Loucy (cell line): ENCODE data around the gene IL1R2.

Experiments
- H2AFZ ChIP-seq: fragments of 200-600 bp; sonication (generic); 2 replicates; pipeline ENCODE4 v1.6.0; 2016; ENCODE audit warnings: antibody characterized with exemption, mild to moderate bottlenecking, low read length, moderate library complexity
- H3F3A ChIP-seq: fragments of 200-600 bp; 2 replicates; pipeline ENCODE4 v1.6.0; 2016; ENCODE audit warnings: antibody characterized with exemption, low read depth, mild to moderate bottlenecking
- H3K27me3 ChIP-seq: fragments of 200-600 bp; sonication (generic); 2 replicates; pipeline ENCODE4 v1.6.1; 2014; ENCODE audit warnings: low read length, mild to moderate bottlenecking; ENCODE audit not compliant: insufficient read depth, poor library complexity, severe bottlenecking
- H3K36me3 ChIP-seq: fragments of 200-600 bp; sonication (generic); 2 replicates; pipeline ENCODE4 v1.6.1; 2016; ENCODE audit warnings: low read length; ENCODE audit not compliant: insufficient read depth
- H3K4me1 ChIP-seq: fragments of 200-600 bp; sonication (generic); 2 replicates; pipeline ENCODE4 v1.5.1; 2014; ENCODE audit warnings: low read length, mild to moderate bottlenecking; ENCODE audit not compliant: insufficient read depth, poor library complexity, severe bottlenecking
- H3K4me2 ChIP-seq: fragments of 200-600 bp; sonication (generic); 2 replicates; pipeline ENCODE4 v1.6.0; 2014; ENCODE audit warnings: antibody characterized with exemption, low read length, low read depth, mild to moderate bottlenecking; ENCODE audit not compliant: poor library complexity, severe bottlenecking
- H3K4me3 ChIP-seq: fragments of 200-600 bp; sonication (generic); 2 replicates; pipeline ENCODE4 v1.5.1; 2014; ENCODE audit warnings: low read length, mild to moderate bottlenecking, mixed read lengths; ENCODE audit not compliant: poor library complexity, severe bottlenecking
- H3K79me2 ChIP-seq: fragments of 200-600 bp; sonication (generic); 2 replicates; pipeline ENCODE4 v1.6.1; 2014; ENCODE audit warnings: low read length; ENCODE audit not compliant: insufficient read depth
- H3K9ac ChIP-seq: fragments of 200-600 bp; sonication (generic); 2 replicates; pipeline ENCODE4 v1.6.0; 2014; ENCODE audit warnings: mild to moderate bottlenecking, low read depth, low read length, moderate library complexity; ENCODE audit not compliant: poor library complexity, severe bottlenecking
- H3K9me2 ChIP-seq: fragments of 200-600 bp; sonication (generic); replicated peaks from 2 replicates; pipeline ENCODE4 v1.6.1; 2016; ENCODE audit warnings: low read depth, low read length, mixed read lengths
- H3K9me3 ChIP-seq: fragments of 200-600 bp; sonication (generic); 2 replicates; pipeline ENCODE4 v1.6.1; 2014; ENCODE audit warnings: mild to moderate bottlenecking, antibody characterized with exemption, low read length, low read depth; ENCODE audit not compliant: insufficient read depth
- H4K20me1 ChIP-seq: fragments of 200-600 bp; sonication (generic); 2 replicates; pipeline ENCODE4 v1.6.0; 2014; ENCODE audit warnings: antibody characterized with exemption, low read length, mild to moderate bottlenecking; ENCODE audit not compliant: insufficient read depth, poor library complexity, severe bottlenecking
- EZH2phosphoT487 ChIP-seq: fragments of 200-600 bp; IDR thresholded peaks from 2 replicates; pipeline ENCODE4 v1.6.1; 2018; ENCODE audit warnings: antibody characterized with exemption, mild to moderate bottlenecking, moderate library complexity, borderline replicate concordance
- TF ChIP-seq, protein P1 (sequence below): fragments of 200-600 bp; sonication (generic); conservative IDR thresholded peaks from 2 replicates; pipeline ENCODE4 v1.5.1; 2014; ENCODE audit warnings: mild to moderate bottlenecking, antibody characterized with exemption, low read length

IL1R2 gene

DNA sequence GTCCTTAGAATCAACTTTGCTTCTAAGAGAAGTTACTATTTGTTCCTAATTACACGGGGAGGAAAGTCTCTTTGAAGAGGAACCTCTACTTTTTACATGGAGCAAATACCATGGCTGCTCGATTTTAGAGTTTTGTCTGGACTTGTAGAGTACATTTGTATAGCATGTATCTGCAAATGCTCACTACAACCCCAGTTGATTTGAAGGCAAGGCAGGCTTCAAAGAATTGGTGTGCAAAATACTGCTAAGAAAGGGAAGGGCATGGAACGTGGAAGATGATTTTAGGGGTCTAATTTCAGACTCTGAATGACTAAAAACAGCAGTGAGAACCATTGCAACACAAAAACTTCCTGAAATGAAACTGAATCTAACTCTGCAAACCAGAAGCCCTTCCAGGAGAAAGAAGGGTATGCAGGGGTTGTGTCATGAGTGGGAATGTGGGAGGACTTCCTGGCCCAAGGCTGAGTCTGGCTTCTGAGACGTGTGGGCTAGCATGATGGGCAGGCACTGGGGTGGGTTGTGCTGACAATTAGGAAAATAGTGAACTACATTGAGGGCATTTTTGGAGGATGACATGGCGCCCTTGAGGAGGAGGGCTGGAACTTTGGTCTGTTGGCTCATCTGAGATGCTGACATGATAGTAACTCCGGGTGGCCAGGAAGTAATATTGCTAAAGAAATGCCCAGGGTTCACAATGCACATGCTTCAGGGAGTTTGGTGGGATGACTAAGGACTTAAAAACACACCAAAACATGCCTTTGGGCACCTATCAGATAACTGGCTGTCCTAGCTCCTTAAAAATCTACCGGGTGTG is 18.9 kb upstream of the IL1R2 start:
- H3K4me3 ChIP-seq = no peak overlapping the region
- H3K4me2 ChIP-seq = no peak overlapping the region
- TF ChIP-seq EZH2phosphoT487 = no peak
- TF ChIP-seq, protein P1, sequence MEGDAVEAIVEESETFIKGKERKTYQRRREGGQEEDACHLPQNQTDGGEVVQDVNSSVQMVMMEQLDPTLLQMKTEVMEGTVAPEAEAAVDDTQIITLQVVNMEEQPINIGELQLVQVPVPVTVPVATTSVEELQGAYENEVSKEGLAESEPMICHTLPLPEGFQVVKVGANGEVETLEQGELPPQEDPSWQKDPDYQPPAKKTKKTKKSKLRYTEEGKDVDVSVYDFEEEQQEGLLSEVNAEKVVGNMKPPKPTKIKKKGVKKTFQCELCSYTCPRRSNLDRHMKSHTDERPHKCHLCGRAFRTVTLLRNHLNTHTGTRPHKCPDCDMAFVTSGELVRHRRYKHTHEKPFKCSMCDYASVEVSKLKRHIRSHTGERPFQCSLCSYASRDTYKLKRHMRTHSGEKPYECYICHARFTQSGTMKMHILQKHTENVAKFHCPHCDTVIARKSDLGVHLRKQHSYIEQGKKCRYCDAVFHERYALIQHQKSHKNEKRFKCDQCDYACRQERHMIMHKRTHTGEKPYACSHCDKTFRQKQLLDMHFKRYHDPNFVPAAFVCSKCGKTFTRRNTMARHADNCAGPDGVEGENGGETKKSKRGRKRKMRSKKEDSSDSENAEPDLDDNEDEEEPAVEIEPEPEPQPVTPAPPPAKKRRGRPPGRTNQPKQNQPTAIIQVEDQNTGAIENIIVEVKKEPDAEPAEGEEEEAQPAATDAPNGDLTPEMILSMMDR = no peak

GRCh38 chr2:101974663-101975062 is 17.1 kb upstream of the IL1R2 start:
- H3K9me3 ChIP-seq = 0 out of 2 replicates have a peak, but pooled peaks cover 3% of the 10 kb centered on the region
- H3K79me2 ChIP-seq = no peaks in the 10 kb centered on the region
- no peaks in the 10 kb centered on the region for H3K4me1 ChIP-seq
- no peak overlapping the region for H3K4me3 ChIP-seq
- no peaks in the 10 kb centered on the region for H3K36me3 ChIP-seq
- H4K20me1 ChIP-seq = no peaks in the 10 kb centered on the region
- TF ChIP-seq EZH2phosphoT487 = no peak
- TF ChIP-seq, protein P1 = no peak
- no peak overlapping the region for H2AFZ ChIP-seq
- no peak overlapping the region for H3K4me2 ChIP-seq
- no peak overlapping the region for H3K9ac ChIP-seq
- no peaks in the 10 kb centered on the region for H3F3A ChIP-seq
- no peaks in the 10 kb centered on the region for H3K27me3 ChIP-seq
- H3K9me2 ChIP-seq = no peaks in the 10 kb centered on the region

More for the DNA sequence above, 18.9 kb upstream of the IL1R2 start:
- Histone ChIP-seq H3K9me3 (0 out of 2 replicates have a peak, but pooled peaks cover 3% of the 10 kb centered on the region), H4K20me1 (no peaks in the 10 kb centered on the region), H3K4me1 (no peaks in the 10 kb centered on the region), H2AFZ (no peak overlapping the region), H3K79me2 (no peaks in the 10 kb centered on the region), H3K36me3 (no peaks in the 10 kb centered on the region), H3F3A (no peaks in the 10 kb centered on the region), H3K27me3 (no peaks in the 10 kb centered on the region), H3K9me2 (no peaks in the 10 kb centered on the region), H3K9ac (no peak overlapping the region)

DNA sequence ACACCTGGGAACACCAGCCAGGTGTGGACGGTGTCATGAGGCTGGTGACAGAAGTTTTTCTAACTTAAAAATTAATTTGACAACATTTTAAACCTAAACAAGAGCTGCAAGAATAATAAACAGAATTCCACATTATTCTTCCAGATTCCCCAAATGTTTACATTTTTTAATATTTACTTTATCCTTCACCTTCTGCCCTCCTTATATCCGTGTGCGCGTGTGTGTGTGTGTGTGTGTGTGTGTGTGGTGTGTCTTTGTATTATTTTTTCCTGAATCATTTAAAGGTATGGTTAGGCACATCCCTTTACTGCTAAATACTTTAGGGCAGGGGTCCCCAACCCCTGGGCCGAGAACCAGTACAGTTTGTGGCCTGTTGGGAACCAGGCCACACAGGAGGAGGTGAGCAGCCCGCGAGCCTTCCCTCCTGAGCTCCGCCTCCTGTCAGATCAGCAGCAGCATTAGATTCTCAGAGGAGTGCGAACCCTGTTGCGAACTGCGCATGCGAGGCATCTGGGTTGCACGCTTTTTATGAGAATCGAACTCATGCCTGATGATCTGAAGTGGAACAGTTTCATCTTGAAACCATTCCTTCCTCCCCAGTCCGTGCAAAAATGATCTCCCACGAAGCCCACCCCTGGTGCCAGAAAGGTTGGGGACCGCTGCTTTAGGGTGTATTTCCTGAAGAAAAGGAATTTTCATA is 16.4 kb upstream of the IL1R2 start:
- Histone ChIP-seq H2AFZ (no peak overlapping the region), H3F3A (no peaks in the 10 kb centered on the region), H3K27me3 (no peaks in the 10 kb centered on the region), H3K9me2 (no peaks in the 10 kb centered on the region), H3K79me2 (no peaks in the 10 kb centered on the region), H3K4me2 (no peak overlapping the region), H4K20me1 (no peaks in the 10 kb centered on the region), H3K9ac (no peak overlapping the region), H3K4me3 (no peak overlapping the region), H3K36me3 (no peaks in the 10 kb centered on the region), H3K9me3 (no peaks in the 10 kb centered on the region), H3K4me1 (no peaks in the 10 kb centered on the region)
- no peak for TF ChIP-seq EZH2phosphoT487
- TF ChIP-seq, protein P1 = no peak
